GM23248 (cell line): Measurements from ENCODE around the gene KRTAP5-1.

Experiments
- EZH2 ChIP-seq: fragments of 200-600 bp; sonication (generic); IDR thresholded peaks from 2 replicates; pipeline ENCODE4 v1.6.1; 2018; ENCODE audit warnings: antibody characterized with exemption, mild to moderate bottlenecking; ENCODE audit not compliant: insufficient read depth, poor library complexity, severe bottlenecking
- EZH2phosphoT487 ChIP-seq: fragments of 200-600 bp; sonication (generic); IDR thresholded peaks from 2 replicates; pipeline ENCODE4 v1.6.1; 2018; ENCODE audit warnings: antibody characterized with exemption, moderate library complexity, mild to moderate bottlenecking, low read depth; ENCODE audit not compliant: insufficient read depth

GRCh38 chr11:1603629-1604028, 18.5 kb upstream of the KRTAP5-1 start:
- no peak for TF ChIP-seq EZH2
- TF ChIP-seq EZH2phosphoT487: no peak
